Stimulated activated naive CD4-positive, alpha-beta T cell treated with Interleukin-2 at 50 U/mL for 16 hours (primary cell): ENCODE data around the gene HS3ST3A1.

ENCODE experiments used
- DNase-seq: peaks from one replicate; lab custom pipeline; 2025; lab: John Stamatoyannopoulos, UW

The HS3ST3A1 gene

GRCh38 chr17:13491916-13492736 lies 109.6 kb downstream of the HS3ST3A1 start:
- DNase-seq: no peak

GRCh38 chr17:13491491-13491890 lies 110.2 kb downstream of the HS3ST3A1 start:
- DNase-seq: no peak

GRCh38 chr17:13490906-13491482 lies 110.7 kb downstream of the HS3ST3A1 start:
- DNase-seq: no peak

GRCh38 chr17:13490427-13490826 lies 111.3 kb downstream of the HS3ST3A1 start:
- no peak for DNase-seq

- DNase-seq: no peak
These were observed 116.4 kb downstream of the HS3ST3A1 start for GRCh38 chr17:13485327-13485726.

- DNase-seq: no peak
These were observed 117.7 kb downstream of the HS3ST3A1 start for GRCh38 chr17:13484020-13484419.

- DNase-seq: no peak
These were observed 120.9 kb downstream of the HS3ST3A1 start for GRCh38 chr17:13480877-13481276.

- DNase-seq: no peak
These were observed 123.4 kb downstream of the HS3ST3A1 start for GRCh38 chr17:13478326-13478830.

GRCh38 chr17:13477180-13477611 lies 124.5 kb downstream of the HS3ST3A1 start:
- DNase-seq: no peak

- no peak for DNase-seq
These were observed 125.0 kb downstream of the HS3ST3A1 start for GRCh38 chr17:13476720-13477119.

- DNase-seq: no peak
These were observed 126.0 kb downstream of the HS3ST3A1 start for GRCh38 chr17:13475574-13476223.

- DNase-seq: no peak
These were observed 127.5 kb downstream of the HS3ST3A1 start for GRCh38 chr17:13474073-13474800.

- no peak for DNase-seq
These were observed 136.1 kb downstream of the HS3ST3A1 start for GRCh38 chr17:13465678-13466077.

GRCh38 chr17:13462673-13463124 lies 139.0 kb downstream of the HS3ST3A1 start:
- no peak for DNase-seq

- DNase-seq: no peak
These were observed 139.6 kb downstream of the HS3ST3A1 start for GRCh38 chr17:13462146-13462545.

GRCh38 chr17:13460261-13461000 lies 141.3 kb downstream of the HS3ST3A1 start:
- no peak for DNase-seq

GRCh38 chr17:13457783-13458182 lies 143.9 kb downstream of the HS3ST3A1 start:
- DNase-seq: no peak
